NCI-H345 (cell line): ENCODE results near the gene LMO4.

Source experiments
- DNase-seq: peaks from one replicate; lab custom pipeline; 2025; lab: John Stamatoyannopoulos, UW

Gene LMO4, protein sequence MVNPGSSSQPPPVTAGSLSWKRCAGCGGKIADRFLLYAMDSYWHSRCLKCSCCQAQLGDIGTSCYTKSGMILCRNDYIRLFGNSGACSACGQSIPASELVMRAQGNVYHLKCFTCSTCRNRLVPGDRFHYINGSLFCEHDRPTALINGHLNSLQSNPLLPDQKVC

DNA sequence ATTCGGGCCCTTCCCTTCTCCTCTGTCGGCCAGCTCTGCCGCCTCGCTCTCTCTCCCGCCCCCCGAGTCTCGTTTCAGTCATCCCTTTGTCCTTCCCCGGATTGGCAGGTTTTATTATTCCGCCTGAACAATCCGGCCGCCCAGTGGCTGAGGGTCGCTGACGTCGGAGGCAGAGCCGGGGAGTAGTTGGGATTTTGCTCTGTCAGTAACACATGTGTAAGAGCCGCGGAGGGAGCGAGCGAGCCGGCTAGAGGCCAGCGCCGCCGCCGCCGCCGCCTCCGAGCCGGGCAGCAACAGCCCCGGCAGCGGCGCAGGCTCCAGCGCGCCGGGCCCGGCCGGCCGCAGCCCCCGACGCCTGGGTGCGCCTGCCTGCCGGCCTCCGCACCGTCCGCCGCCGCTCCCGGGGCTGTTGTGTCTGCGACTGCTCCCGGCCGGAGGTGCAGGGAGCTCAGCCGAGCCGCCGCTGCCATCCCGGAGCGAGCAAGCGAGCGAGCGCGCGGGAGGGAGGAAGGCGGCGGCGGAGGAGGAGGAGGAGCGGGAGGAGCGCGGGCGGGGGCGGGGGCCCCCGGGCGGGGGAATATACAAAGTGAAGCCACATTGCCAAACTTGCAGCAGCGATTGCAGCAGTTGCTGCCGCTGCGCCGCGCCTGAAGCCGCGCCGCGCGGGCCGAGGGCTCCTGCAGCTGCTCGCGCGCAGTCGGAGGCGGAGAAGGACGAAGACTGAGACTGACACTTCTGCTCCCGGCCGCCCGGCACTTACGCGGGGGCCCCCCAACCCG, at the start of gene LMO4:
Gene LMO4, plus strand, starts transcription at position 609 of the 779 bp plus-strand sequence. CDS start 3,136 bp downstream, outside the sequence.
- peak; percentile 97 for DNase-seq

DNA sequence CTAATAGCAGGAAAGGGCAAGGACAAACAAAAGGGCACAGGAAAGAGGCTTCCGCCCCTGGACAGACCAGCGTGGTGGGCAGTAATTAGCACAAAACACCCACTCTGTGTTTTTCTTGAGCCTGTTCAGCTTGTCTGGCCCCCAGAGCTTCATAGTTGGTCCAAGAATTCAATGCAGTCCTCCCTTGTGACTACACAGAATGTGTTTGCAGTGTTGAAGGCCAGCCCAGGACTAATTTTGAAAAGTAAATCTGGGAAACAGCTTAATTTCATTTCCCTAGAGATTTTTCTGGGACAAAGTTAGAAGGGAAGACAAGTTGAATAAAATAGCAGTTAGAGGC, 49.2 kb upstream of the LMO4 start:
- DNase-seq = no peak

DNA sequence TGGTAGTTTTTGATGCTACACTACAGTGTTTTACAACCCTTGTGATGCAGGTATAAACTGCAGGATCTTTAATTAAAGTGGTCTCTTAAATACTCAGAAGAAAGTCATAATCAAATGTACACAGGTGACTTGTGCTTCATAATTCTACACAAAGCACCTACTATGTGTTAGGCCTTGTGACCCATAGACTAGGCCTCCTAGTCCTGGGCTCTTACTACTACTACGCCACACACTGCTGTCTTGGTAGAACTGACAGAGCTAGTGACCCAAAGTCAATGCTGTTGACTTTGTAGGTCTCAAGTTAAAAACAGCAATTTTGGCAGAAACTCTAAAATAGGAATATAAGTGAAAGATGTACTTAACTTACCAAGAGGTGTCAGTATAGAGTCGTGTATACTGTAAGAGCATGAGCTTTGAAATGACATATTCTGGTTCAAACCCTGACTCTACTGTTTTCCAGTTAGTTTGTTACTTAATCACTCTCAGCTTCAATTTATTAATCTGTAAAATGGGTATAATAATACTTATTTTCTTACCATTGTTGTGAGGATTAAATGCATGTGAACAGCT, 48.6 kb upstream of the LMO4 start:
- DNase-seq = no peak

DNA sequence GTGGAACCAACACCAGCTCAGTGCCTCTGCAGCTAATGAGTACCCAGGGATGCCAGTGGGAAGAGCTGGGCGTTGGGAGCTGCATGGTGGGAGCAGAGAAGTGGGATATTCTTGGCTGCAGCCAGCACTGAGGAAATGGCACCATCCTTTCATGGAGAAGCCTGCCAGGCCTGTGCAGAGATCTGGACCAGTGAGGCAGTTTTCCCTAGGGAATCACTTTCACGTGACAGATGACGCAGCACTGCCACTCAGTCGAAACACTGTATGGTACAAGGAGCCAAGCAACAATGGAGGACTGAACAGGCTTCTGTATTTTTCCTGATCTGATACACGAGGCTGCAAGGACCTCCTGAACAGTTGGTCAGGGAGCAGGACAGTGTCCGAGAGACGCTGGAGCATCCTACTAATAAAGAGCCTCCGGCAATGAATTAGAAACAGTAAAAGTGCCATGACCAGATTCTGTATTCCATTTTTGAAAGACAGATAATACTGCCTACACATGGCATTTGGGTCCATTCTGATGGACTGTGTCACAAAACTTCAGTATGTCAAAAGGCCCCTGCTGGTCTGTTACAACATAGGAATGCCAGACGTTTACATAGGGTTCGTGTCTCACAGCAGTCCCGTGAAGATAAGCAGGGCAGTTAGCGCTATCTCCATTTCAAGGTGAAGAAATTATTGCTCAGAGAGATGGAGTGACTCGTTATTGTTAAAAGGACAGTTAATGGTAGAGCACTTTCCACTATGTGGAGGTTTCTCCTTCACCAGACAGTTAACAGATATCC, 44.0 kb upstream of the LMO4 start:
- DNase-seq = no peak

DNA sequence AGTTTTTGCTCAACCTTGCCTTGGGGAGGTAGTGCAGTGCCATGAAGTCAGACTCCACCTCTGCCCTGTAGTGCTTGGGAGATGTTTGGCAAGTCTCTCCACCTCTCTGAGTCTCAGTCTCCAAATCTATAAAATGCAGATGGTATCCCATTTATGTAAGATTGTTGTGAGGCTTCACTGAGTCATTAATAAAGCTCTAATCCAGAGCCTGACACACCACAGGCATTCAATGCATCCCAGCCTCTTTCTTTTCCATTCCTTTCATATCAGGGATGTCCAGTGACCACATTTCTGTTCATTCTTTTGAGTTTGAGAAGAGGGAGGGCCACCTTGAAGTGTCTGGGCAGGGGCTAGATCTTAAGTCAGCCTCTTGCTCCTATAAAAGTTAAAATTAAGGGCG, 37.6 kb upstream of the LMO4 start:
- DNase-seq = no peak

DNA sequence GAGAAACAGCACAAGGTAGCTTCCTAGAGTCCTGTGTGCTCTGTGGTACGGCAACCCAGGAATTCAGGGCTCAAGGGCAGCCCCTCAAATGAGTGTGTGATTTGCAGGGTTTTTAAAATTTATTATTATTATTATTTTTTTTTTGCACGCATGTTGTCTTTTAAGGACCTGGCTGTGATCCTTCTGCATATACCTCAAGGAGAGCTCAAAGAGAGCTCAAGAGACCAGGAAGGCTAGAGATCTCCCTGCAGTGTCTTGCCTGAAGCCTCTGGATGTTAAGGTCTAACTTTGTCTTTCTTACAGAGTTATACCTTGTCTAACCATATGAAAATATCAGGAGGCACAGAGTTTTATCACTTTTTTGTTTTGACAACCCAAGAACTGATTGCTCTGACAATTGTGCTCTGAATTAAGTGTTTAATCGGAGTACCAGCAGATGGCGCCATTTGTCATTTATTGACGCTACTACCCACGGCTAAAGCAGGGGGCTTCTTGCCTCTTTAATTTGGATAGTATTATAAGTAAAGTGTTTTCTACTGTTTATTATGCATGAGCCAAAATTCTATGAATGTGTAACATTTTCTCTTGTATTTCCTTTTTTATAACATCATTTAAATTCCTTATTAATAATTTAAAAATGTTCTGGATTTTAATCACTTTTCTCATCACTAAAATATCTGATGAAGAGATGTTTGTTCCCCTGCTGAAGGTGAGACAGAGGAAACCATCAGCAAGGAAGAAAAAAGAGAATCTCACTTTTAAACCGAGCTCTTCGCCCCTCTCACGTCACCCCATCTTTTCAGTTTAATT, 35.8 kb upstream of the LMO4 start:
- peak; percentile 73 for DNase-seq

DNA sequence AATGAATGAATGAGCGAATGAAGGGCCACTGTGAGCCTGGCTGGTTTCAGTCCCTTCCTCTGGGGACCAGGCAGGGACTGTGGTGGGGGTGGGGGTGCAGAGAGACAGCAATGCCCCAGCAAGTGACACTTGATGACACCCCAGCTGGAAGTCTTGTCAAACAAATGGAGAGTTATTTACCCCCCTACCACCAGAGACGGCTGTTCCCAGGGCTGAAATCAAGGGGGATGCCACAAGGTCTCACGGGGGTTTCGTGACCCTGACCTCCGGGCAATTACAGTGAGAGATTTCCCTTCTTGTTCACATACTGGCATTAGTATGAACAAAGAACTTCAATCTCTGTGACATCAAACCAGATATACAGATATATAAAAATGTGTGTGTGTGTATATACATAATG, 34.0 kb upstream of the LMO4 start:
- no peak for DNase-seq

DNA sequence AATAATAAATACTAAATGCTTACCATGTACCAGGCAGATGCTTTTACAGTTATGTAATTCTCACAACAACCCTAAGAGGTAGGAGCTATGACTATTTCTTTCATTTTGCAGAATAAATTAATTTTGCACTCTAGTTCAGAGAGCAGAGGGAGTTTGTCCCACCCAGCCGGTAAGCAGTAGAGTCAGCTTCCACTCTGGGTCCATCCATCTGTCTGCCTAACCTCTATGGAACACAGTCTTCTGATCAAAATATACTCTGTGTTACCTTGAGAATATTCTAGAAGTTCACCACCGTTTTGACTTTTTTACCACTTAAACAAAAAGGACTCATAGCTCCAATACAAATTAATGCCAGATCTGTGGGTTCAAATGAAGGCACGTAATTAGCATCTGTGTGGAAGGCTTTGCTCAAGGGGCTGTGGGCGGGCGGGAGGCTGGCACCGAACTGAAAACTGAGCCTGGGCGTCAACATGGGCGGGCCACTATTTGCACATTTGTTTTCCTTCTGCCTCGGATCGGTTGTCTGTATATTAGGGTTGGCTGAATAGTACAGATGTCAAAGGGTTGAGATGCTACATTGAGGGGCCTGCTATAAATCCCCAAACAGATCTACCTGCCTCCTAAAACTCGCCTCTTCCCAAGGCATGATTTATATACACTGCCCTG, 33.1 kb upstream of the LMO4 start:
- DNase-seq = no peak

DNA sequence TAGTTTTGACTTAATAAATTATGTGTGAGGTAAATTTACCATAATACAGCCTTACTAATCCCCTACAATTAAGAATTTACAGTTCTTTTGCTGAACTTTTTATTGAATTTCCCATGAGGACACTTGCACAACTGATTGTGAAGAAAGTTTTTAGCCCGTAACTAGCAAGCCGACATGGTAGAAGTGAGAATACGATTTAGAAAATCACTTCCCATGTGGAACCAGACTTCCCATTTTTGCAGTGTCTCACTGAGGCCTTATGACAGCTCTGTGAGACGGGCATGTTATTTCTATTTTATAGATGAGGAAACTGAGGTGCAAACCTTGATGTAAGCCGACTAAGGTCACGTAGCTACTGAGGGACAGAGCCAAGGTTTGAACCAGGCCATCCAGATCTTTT, 32.5 kb upstream of the LMO4 start:
- DNase-seq = no peak

DNA sequence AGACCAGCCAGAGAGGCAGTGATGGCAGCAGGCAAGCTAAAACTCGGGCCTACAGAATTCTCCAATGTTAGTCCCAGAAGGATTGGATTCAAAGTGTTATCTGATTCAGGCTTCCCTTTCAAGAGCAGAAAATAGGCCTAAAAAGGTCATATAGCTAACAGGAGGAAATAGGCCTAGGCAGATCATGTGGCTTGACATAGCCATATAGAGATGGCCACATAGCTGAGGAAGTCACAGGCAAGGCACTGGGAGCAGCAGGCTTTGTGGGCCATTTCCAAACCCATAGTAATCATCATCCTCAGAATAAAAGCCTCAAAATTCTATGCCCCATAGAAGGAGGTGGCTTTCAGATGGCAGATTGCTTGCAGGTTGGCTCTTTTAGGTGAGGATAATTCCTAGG, 29.0 kb upstream of the LMO4 start:
- DNase-seq = no peak

DNA sequence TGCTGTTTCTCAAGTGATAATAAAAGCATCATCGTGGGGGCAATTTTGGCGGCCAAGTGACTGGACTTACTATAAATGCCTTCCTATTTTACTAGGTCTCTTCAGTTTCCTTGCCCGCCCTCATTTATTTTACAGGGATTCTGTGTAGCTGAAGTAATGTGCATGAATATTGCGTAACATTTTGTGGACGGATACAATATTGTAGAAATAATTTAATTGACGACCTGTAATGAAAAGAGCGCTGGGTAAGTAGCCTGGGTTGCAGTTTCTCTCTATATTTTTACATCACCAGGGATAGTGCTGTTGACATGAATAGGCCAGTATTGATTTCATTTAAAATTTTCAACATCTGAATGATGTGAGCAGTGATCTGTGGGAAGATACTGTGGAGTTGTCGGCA, 28.1 kb upstream of the LMO4 start:
- DNase-seq = no peak

DNA sequence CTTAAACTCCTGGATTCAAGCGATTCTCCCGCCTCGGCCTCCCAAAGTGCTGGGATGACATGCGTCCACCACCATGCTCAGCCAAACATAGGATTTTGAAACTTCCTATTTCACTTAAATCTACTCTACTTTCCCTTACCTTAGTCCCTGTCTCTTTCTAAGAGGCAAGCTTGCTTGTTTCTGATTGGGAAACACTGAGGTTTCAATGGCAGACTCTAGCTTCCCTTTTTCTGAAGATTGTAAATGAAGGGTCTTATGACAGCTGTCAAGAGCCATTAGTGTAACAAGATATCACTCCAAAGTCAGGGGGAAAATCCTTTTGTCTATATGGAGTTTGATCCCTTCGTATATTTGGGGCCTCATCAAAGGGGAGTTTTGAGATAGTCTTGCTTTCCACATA, 23.5 kb upstream of the LMO4 start:
- DNase-seq = no peak

DNA sequence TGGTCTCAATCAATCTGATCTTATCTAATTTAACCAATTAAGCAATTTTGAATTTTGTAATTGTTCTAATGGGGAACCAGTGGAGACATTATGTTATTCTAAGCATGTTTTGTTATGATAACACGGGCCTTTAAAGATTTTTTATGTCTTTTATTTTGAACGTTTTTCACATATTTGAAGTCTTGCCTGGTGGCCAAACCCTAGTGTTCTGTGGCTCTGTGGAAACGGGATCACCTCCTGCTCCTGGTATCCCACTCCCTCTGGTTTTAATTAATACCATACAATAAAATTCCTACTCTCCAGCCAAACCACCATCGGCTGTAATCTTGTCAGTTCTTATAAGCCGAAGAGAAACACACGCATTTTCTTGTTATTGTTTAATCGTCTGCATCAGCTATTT, 22.9 kb upstream of the LMO4 start:
- DNase-seq = no peak

DNA sequence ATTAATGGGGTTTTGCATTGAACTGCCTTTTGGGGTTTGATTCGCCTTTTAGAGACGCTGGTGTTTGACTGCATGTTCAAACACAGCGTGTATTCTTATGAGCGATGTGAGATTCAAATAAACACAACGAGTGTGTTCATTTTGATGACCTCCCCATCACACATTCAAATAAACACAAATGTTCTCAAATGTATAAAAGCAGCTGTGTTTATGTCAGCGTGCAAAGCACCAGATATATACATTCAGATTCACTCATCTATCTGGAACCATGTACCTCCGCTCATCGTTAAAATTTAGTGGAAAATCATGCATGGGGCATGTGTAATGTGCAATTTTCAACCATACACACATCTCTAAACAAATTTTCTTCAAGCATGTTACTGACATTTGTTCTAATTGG, 21.4 kb upstream of the LMO4 start:
- DNase-seq = no peak

DNA sequence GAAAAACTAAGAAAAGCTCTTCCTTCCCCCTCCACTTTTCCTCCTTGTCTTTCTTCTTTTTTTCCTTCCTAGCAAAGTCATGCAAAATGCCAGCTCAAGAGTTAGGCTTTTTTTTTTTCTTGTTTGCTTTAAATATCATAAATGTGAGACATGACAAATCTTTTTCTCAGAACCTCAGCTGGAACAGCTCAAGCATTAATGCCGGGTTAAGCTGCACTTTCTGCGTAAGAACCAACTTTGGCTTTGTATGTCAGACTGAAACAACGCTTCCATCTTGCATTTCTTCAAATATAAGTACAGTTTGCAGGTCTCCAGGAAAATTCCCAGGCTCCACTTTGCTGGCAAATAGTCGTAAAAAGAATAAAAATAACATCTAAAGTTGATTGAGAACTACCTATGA, 20.7 kb upstream of the LMO4 start:
- DNase-seq = no peak

DNA sequence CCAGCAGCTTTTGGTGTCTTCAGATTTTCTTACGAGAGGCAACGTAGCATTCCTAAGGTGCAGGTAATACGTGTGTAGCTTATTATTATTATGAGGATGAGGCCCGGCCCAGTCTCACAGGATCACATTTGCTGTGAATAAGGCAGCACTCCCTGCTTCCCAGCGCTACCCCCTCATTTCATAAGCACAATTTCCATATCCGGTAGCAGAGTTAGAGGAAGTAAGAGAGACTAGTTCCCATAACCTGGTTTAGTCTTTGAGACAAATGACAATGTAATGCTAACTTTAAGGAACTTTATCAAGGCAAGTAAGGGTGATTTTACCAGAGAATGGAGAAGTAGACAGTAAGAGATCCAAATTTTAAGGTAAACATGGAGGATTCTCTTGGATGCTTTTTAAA, 14.6 kb upstream of the LMO4 start:
- no peak for DNase-seq

DNA sequence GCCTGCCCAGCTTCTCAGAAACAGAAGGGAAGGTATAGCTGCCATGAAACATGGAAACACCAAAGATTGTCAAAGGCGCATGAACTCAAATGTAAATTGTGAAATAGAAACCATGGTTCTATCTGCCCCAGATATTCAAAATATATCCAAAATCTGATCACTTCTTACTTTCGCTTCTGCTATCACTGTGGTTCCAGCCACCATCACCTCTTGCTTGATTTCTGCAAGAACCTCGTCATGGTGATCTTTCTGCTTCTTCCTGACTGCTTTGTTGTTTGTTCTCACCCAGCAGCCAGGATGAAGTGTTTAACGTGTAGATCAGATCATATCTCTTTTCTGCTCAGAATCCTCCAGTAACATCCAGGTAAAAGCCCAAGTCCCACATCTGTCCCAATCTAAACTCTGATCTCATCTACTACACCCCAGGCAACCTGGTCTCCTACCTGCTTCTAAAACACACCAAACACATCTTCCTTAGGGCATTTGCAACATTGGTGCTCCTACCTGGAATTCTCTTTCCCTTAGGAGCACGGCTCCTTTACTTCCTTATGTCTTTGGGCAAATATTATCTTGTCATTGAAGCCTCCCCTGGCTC, 10.5 kb upstream of the LMO4 start:
- no peak for DNase-seq

DNA sequence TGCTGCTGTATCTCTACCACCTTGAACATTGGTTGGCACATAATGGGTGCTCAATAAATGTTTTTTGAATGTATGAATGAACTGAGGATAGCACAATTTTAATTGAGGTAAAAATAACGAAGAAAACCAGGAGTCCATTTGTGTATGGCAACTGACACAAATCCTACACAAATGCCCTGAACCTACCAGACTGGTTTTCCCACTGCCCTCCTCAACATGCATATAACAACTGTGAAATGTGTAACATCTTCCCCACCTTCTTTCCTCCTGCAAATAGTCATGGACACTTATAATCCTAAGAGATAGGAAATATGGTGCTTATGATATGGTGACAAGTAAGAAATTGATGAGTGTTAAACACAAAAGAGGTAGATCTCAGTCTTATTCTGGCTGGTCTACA, 9.9 kb upstream of the LMO4 start:
- no peak for DNase-seq

DNA sequence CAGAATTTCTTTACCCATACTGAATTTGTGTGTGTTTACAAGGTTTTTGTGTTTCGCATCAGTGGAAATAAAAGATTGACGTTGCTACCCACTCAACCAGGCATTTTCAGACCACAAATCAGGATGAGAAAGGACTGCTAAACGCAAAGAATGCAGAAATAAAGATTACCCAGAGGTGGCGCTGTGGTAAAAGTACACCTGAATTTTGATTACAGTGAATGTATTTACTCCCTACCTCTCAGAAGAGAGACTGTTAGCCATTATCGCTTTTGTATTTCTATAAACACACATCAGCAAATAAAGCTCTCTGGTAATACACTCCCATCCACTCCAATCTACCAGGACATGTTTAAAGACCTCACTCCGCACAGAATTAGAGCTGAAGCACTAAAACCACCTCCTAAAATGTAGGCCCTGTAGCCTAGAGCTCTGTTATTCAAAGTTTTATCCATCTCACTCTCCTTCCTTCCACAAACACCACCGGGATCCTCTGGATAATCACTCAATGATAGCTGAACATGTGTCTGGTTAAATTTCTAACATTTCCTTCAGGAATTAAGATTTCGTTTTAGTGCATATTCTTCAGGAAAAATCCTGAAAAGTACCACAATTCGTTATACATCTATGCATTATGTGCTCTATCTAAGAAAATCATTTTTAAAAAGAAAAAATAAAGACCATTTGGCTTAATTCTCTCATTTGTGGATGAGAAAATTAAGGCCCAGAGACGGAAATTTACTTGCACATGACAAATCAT, 2.5 kb upstream of the LMO4 start:
- peak; percentile 83 for DNase-seq
